ENCODE data around the gene PSMD4.

The PSMD4 gene

DNA sequence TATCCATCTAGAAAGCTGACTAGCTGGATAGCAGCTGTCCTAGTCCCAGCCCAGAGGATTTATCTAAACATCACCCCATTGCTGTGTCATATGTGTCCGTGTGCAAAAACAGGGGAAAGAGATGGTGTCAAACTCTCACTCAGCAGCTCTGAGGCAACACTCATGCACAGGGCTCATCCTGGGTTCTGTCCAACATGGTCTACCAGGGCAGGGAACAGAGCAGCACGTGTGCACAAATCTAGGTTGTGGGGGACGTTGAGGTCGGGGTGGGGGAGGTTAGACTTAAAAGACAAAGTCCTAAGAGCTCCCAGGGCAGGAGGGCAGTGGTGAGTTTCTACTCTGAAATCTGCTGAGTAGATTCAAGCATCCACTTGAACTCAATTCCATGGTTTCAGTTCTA is 56.5 kb downstream of the PSMD4 start:
- DNase-seq: no peak

DNA sequence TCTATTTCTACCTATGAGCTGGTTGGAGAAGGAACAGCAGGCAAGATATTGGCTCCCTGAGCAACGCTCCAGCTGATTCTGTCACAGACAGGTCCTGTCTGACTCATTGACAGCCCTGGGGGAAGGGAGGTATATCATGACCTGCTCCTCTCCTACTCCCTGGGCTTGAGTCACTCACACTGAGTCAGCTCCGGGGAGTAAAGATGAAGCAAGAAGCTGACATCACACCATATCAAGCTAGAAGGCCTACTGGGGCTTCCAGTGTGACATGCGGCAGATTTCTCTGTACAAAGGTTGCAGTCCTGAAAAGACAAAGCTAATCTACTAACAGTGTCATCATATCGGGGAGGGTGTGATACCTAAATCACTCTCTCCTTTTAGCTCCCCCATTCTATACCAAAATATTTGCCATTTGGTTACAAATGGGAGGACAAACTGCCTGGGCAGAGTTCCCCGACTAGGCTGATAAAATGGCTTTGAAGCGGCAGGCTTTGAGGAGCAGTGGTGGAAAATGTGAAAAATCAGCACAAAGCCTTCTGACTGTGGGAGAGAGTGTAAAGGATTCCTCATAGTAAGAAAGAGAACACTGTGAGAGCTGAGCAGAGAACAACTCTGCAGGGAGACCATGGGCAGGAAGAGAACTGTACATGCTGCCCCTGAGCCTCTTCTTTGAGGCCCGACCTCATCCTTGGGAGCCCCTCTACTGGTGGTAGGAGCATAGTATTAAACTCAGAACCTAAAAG is 57.2 kb downstream of the PSMD4 start:
- DNase-seq: no peak

DNA sequence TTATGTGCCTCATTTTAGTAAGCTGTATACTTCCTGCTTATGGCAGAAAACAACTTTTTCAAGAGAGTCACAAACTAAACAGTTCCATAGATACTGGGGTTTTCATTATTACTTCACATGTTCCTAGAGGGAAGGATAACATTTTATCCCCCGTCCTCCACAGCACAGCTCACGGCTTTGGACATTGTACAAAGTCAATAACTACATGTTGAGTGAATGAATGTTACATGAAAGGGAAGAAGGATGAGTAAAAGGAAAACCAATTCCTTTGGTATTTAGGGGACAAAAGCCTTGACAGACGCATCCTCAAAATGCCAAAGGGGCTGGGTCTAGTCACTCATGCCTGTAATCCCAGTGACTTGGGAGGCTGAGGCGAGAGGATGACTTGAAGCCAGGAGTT is 57.9 kb downstream of the PSMD4 start:
- DNase-seq: no peak

DNA sequence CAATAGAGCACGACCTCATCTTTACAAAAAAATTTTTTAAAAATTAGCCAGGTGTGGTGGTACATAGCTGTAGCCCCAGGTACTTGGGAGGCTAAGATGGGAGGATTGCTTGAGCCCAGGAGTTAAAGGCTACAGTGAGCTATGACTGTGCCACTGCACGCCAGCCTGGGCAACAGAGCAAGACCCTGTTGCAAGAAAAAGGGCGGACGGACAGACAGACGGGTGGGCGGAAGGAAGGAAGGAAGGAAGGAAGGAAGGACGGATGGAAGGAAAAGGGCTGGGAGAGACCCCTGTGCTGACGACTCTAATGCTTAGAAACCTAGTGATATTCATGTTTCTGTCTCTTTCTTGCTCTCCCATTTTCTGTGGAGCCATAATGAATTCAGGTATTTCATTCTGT is 58.3 kb downstream of the PSMD4 start:
- no peak for DNase-seq

DNA sequence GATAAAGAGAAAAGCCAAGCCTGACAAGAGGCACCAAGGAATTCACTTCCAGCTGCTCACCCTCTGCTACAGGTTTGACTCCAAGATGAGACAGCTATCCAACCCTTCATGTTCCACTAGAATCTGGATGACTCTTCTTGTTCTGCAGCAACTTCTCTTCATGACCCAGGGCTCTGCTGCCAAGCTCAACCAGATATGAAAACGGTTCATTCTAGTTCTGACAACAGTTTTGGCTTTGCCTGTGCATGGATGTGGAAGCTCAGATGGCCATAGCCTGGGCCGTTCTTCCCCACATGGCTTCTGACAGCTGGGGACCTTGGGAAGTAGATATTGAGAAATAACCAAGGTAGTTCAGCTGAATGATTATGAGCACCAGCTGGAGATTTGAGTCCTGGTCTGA is 59.0 kb downstream of the PSMD4 start:
- no peak for DNase-seq

DNA sequence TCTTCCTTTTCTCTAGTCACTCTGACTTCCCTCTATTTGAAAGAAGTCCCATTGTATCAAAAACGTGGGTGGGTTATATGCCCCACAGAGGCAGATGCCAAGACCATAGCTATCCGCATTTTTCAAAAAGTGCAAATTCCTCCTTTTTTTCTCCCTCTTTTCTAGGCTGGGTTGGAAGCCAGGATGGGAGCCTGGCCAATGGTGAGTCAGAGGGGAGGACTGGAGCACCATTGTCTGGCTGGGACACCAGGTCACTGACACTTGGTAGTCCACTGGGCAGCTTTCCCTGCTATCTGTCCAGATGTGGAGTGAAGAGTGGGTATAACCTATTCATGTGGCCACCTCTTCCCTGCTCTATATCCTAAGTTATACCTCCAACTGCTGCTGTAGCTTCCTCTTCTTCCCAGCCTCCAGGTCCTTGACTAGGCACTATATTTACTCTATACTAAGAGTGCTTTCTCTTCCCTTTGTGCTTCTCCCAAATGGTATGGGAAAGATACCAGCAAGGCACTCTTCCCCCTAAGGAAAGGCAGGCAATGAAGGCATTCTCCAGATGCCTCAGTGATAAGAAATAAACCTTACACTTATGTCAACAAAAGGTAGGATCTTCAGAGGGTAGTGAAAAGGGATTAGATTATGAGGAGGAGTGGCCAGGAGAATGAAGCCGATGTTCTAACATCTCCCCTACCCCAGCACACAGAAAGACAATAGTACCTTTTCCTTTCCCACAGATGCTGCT is 59.8 kb downstream of the PSMD4 start:
- no peak for DNase-seq

DNA sequence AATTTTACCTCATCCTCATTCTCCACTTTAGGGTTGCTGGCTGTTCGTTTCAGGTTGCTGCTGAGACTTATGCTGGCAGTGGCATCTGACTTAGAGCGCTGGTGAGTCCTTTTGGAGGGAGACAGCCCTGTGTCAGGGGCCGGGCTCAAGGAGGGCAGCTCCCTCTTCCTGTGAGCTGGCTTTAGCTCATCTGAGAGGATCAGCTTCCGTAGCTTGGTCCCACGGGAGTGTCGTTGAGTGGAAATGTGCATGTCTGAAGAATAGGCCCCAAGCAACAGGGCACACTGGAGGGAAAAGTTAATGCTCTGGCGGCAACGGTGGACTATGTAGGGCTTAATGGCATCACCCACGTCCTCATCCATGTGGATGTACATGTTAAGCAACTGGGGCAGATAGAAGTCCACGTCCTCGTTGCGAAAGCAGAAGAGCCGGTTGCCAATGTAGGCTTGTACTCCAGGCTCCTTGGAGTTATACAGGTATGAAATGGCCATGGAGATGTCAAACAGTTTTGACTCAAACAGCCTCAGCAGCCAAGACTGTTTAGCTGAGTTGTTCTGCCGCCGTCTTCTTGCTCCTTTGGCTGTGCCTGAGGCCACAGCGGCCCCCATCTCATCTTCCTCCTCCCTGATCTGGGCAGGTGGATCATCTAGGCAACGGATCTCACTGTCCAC is 61.2 kb downstream of the PSMD4 start:
- DNase-seq: no peak

Measured in stimulated activated naive CD4-positive, alpha-beta T cell (primary cell).